Suprapubic skin (tissue), 4 donors: ENCODE results near the gene ASS1. TPM values are rescaled to one million over a fixed set of nuclear protein-coding genes. Genes with fewer than 3 reads are reported as not detected.

Experiments used
- DNase-seq, 2 donors: peaks; one replicate each; pipeline ENCODE4 v3.0.0-alpha.2; 2019; ENCODE audit warnings: low spot score in 2 of 2
- H3K27ac ChIP-seq: fragments of 200-600 bp; sonication (generic); one replicate; pipeline ENCODE4 v1.5.1; 2019
- H3K27me3 ChIP-seq: fragments of 200-600 bp; sonication (generic); one replicate; pipeline ENCODE4 v1.5.1; 2019
- H3K36me3 ChIP-seq: fragments of 200-600 bp; sonication (generic); one replicate; pipeline ENCODE4 v1.5.1; 2019
- H3K4me1 ChIP-seq: fragments of 200-600 bp; sonication (generic); one replicate; pipeline ENCODE4 v1.5.1; 2019
- H3K4me3 ChIP-seq: fragments of 200-600 bp; sonication (generic); one replicate; pipeline ENCODE4 v1.5.1; 2019; ENCODE audit warnings: mild to moderate bottlenecking
- H3K9me3 ChIP-seq: fragments of 200-600 bp; sonication (generic); one replicate; pipeline ENCODE4 v1.5.1; 2019
- EP300 ChIP-seq: sonication (generic); formaldehyde crosslinking; IDR thresholded peaks from one replicate; pipeline ENCODE4 v1.6.1; 2017; ENCODE audit warnings: antibody characterized with exemption
- POLR2A ChIP-seq, 2 donors: fragments of 450-650 bp; IDR thresholded peaks; one replicate each; pipeline ENCODE4 v1.6.1; 2017; ENCODE audit warnings: antibody characterized with exemption in 2 of 2, mild to moderate bottlenecking in 2 of 2, moderate library complexity in 2 of 2
- POLR2AphosphoS5 ChIP-seq, 3 donors: sonication (generic); formaldehyde crosslinking; IDR thresholded peaks; one replicate each; pipeline ENCODE4 v1.6.1; 2017; ENCODE audit warnings: antibody characterized with exemption in 3 of 3
- WGBS: methylation state at CpG from one replicate; pipeline ENCODE4 v1.1.5; 2018; 5-methylcytosine and 5-hydroxymethylcytosine counted together
- total RNA-seq, 4 donors: library from RNA; depleted of rRNA; stranded (reverse); fragments of >200 nt; gene quantifications; one replicate each; pipeline ENCODE4 v1.1.0, GENCODE V29; 2016
- TF ChIP-seq, protein P1 (sequence below), 2 donors: fragments of 200-600 bp in 1 of 2; fragments of 450-650 bp in 1 of 2; sonication (generic) in 1 of 2; IDR thresholded peaks; one replicate each; pipeline ENCODE4 v1.5.1; 2016 to 2019; ENCODE audit warnings: antibody characterized with exemption in 2 of 2, mild to moderate bottlenecking in 1 of 2, moderate library complexity in 1 of 2

Gene ASS1
- total RNA-seq, 4 donors from 2014 or later, result 107 to 225 (median 163) TPM

DNA sequence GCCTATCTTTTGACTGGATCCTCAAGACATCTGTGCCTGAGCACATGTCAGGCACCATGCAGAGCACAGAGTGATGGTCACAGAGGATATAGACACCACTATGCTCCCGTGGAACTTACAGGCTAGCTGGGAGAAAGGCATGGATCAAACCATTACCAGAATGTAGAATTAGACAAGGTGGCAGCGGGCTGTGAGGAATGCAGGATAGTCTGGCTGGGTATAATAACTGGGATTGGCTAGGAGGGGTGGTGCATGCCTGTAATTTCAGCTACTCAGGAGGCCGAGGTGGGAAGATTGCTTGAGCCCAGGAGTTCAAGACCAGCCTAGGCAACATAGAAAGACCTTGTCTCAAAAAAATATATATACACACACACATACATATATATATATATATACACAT lies 50.3 kb downstream of the ASS1 start:
- H3K4me3 ChIP-seq, result no peak overlapping the region
- no peaks in the 10 kb centered on the region for H3K27me3 ChIP-seq
- no peak overlapping the region for H3K27ac ChIP-seq
- no peaks in the 10 kb centered on the region for H3K9me3 ChIP-seq
- DNase-seq, result no peak
- peaks cover 23% of the 10 kb centered on the region for H3K36me3 ChIP-seq
- no peak for TF ChIP-seq EP300
- TF ChIP-seq, protein P1, sequence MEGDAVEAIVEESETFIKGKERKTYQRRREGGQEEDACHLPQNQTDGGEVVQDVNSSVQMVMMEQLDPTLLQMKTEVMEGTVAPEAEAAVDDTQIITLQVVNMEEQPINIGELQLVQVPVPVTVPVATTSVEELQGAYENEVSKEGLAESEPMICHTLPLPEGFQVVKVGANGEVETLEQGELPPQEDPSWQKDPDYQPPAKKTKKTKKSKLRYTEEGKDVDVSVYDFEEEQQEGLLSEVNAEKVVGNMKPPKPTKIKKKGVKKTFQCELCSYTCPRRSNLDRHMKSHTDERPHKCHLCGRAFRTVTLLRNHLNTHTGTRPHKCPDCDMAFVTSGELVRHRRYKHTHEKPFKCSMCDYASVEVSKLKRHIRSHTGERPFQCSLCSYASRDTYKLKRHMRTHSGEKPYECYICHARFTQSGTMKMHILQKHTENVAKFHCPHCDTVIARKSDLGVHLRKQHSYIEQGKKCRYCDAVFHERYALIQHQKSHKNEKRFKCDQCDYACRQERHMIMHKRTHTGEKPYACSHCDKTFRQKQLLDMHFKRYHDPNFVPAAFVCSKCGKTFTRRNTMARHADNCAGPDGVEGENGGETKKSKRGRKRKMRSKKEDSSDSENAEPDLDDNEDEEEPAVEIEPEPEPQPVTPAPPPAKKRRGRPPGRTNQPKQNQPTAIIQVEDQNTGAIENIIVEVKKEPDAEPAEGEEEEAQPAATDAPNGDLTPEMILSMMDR (IDR thresholded peaks at IDR 0.05), result no peak
- TF ChIP-seq POLR2AphosphoS5 (IDR thresholded peaks at IDR 0.05), result no peak
- no peak for TF ChIP-seq POLR2A (IDR thresholded peaks at IDR 0.05)
- H3K4me1 ChIP-seq, result no peaks in the 10 kb centered on the region
- 86% methylated on average over 3 of the region's 3 CpGs for WGBS

DNA sequence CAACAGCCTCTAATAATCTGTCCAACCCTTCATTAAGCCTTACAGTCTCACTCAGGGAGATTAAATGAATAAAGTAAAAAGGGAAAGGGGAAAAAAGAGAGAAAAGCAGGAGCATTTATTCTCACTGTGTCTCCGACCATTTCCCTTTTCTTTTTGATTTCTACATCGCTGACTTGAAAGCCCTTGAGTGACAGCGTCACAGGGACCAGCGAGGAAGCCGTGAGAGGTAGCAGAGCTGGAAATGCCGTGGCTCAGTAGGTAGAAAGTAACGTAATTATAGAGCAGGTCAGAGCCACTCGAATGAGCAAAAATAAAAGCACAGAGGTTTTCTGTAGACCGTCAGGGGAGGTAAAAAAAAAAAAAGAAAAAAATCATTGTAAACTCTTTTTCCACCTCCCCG lies 52.4 kb downstream of the ASS1 start:
- TF ChIP-seq POLR2AphosphoS5 (IDR thresholded peaks at IDR 0.05), result no peak
- TF ChIP-seq EP300, result no peak
- TF ChIP-seq, protein P1 (IDR thresholded peaks at IDR 0.05), result no peak
- TF ChIP-seq POLR2A (IDR thresholded peaks at IDR 0.05), result no peak
- no peak for DNase-seq
- no peak overlapping the region for H3K4me3 ChIP-seq
- no peaks in the 10 kb centered on the region for H3K4me1 ChIP-seq
- no peaks in the 10 kb centered on the region for H3K27me3 ChIP-seq
- H3K27ac ChIP-seq, result no peak overlapping the region
- peaks cover 26% of the 10 kb centered on the region for H3K36me3 ChIP-seq
- 88% methylated on average over 10 of the region's 10 CpGs for WGBS
- H3K9me3 ChIP-seq, result no peaks in the 10 kb centered on the region

DNA sequence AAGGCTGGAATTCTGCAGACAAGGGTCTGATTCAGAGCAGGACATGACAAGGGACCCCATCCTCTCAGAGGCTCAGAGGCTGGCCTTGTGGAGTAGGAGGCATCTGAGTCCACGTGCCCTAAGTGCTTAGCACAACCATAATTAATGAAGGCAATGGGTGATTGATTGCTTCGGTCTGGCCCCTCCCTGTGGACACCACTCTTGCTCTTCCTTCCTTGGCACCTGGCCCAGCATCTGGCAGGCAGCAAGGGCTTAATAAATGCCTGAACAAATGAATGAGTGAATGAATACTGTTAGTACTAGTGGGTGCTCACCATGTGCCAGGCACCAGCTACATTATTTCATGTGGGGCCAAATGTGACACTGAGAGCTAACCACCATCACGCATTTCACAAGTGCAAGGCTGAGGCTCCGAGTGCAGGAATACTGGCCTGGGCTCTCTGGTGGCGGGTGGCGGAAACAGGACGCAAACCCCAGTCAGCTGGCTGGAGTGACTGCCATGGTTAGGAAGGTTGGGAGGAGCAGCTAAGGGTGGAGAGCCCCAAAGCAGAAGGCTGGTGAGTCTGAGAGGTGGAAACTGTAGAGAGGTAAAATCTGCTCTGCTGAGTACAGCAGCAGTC lies 53.6 kb downstream of the ASS1 start:
- peaks cover 26% of the 10 kb centered on the region for H3K36me3 ChIP-seq
- no peak overlapping the region for H3K4me3 ChIP-seq
- H3K27ac ChIP-seq, result no peak overlapping the region
- 68% methylated on average over 5 of the region's 7 CpGs for WGBS
- H3K9me3 ChIP-seq, result no peaks in the 10 kb centered on the region
- no peak for DNase-seq
- TF ChIP-seq POLR2AphosphoS5 (IDR thresholded peaks at IDR 0.05), result no peak
- no peak for TF ChIP-seq POLR2A (IDR thresholded peaks at IDR 0.05)
- no peak for TF ChIP-seq EP300
- TF ChIP-seq, protein P1 (IDR thresholded peaks at IDR 0.05), result no peak
- no peaks in the 10 kb centered on the region for H3K27me3 ChIP-seq
- H3K4me1 ChIP-seq, result no peaks in the 10 kb centered on the region

DNA sequence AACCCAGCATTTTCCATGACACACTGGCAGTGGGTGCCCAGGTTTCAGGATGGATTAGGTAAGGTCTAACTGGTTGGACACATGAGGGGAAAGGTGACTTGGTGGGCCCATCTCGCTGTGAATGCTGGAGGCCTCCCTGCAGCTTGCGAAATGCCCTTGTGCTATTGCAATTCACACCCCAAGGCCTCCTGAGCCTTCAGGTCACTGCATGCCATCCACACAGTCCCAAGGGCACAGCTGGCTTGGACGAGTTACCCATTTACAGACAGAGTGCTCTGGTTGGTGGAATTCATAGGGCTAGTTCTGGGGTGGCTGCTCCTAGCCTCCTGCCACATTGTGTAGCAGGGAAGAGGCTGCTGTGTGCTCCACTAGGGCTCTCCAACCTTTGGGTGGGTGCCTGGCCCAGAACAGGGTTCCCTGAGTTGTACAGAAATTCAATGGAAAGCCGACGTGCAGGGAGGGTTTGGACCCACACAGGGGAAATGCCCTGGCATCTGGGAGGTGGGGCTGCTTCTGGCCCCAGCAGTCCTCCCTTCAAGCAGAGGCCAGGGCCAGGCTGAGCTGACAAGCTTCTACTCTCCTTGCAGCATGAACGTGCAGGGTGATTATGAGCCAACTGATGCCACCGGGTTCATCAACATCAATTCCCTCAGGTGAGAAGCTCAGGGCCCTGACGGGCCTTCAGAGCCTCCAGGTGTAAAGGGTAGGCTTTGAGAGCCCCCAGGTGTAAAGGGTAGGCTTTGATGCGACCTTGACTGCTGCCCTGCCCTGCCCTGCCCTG lies 54.3 kb downstream of the ASS1 start:
- no peak for TF ChIP-seq POLR2AphosphoS5 (IDR thresholded peaks at IDR 0.05)
- no peak for TF ChIP-seq POLR2A (IDR thresholded peaks at IDR 0.05)
- TF ChIP-seq, protein P1 (IDR thresholded peaks at IDR 0.05), result no peak
- no peak for TF ChIP-seq EP300
- H3K4me3 ChIP-seq, result no peak overlapping the region
- H3K9me3 ChIP-seq, result no peaks in the 10 kb centered on the region
- WGBS, result 73% methylated on average over 7 of the region's 9 CpGs
- H3K36me3 ChIP-seq, result peaks cover 26% of the 10 kb centered on the region
- H3K27me3 ChIP-seq, result no peaks in the 10 kb centered on the region
- H3K27ac ChIP-seq, result no peak overlapping the region
- H3K4me1 ChIP-seq, result no peaks in the 10 kb centered on the region
- no peak for DNase-seq

GRCh38 chr9:130499804-130500263 lies 55.1 kb downstream of the ASS1 start:
- no peak for DNase-seq
- WGBS, result 72% methylated on average over 7 of the region's 7 CpGs
- H3K36me3 ChIP-seq, result peaks cover 19% of the 10 kb centered on the region
- H3K27ac ChIP-seq, result no peak overlapping the region
- no peaks in the 10 kb centered on the region for H3K27me3 ChIP-seq
- TF ChIP-seq POLR2A (IDR thresholded peaks at IDR 0.05) (no peak), EP300 (no peak), POLR2AphosphoS5 (IDR thresholded peaks at IDR 0.05) (no peak)
- TF ChIP-seq, protein P1 (IDR thresholded peaks at IDR 0.05), result no peak
- H3K9me3 ChIP-seq, result no peaks in the 10 kb centered on the region
- no peak overlapping the region for H3K4me3 ChIP-seq
- no peaks in the 10 kb centered on the region for H3K4me1 ChIP-seq
